GM18498 (cell line): ENCODE data around the gene KLHL1.

Source experiments
- ATAC-seq: cut with Tn5 transposase; IDR thresholded peaks from one replicate; pipeline ENCODE4 v1.9.1; 2021; ENCODE audit warnings: mild to moderate bottlenecking, moderate library complexity; ENCODE audit not compliant: unreplicated experiment

The KLHL1 gene

GRCh38 chr13:69882451-69882850 lies 225.8 kb downstream of the KLHL1 start:
- no peak for ATAC-seq

GRCh38 chr13:69879936-69880335 lies 228.3 kb downstream of the KLHL1 start:
- no peak for ATAC-seq

- ATAC-seq, result no peak
Observed at GRCh38 chr13:69872321-69873047, 235.8 kb downstream of the KLHL1 start.

- no peak for ATAC-seq
Observed at GRCh38 chr13:69866555-69866954, 241.7 kb downstream of the KLHL1 start.

- peak; percentile 93 for ATAC-seq
Observed at GRCh38 chr13:69857183-69857821, 250.9 kb downstream of the KLHL1 start.

GRCh38 chr13:69856331-69856730 lies 251.9 kb downstream of the KLHL1 start:
- no peak for ATAC-seq

GRCh38 chr13:69828527-69828926 lies 279.7 kb downstream of the KLHL1 start:
- no peak for ATAC-seq

- ATAC-seq, result no peak
Observed at GRCh38 chr13:69820180-69820579, 288.1 kb downstream of the KLHL1 start.

GRCh38 chr13:69817333-69817869 lies 290.9 kb downstream of the KLHL1 start:
- no peak for ATAC-seq

GRCh38 chr13:69809152-69809551 lies 299.1 kb downstream of the KLHL1 start:
- no peak for ATAC-seq

GRCh38 chr13:69796256-69796655 lies 312.0 kb downstream of the KLHL1 start:
- ATAC-seq, result no peak

- ATAC-seq, result no peak
Observed at GRCh38 chr13:69793783-69794453, 314.3 kb downstream of the KLHL1 start.

GRCh38 chr13:69776937-69777336 lies 331.3 kb downstream of the KLHL1 start:
- no peak for ATAC-seq

- ATAC-seq, result no peak
Observed at GRCh38 chr13:69769608-69770007, 338.6 kb downstream of the KLHL1 start.

GRCh38 chr13:69761581-69761980 lies 346.7 kb downstream of the KLHL1 start:
- no peak for ATAC-seq

GRCh38 chr13:69755101-69755500 lies 353.2 kb downstream of the KLHL1 start:
- ATAC-seq, result no peak

GRCh38 chr13:69751259-69751658 lies 357.0 kb downstream of the KLHL1 start:
- no peak for ATAC-seq

GRCh38 chr13:69737129-69737935 lies 370.9 kb downstream of the KLHL1 start:
- ATAC-seq, result no peak

- no peak for ATAC-seq
Observed at GRCh38 chr13:69721631-69722030, 386.6 kb downstream of the KLHL1 start.

- ATAC-seq, result no peak
Observed at GRCh38 chr13:69720278-69720983, 387.8 kb downstream of the KLHL1 start.
